ENCODE results near the gene POLR1A.
"Not testable (repeated sequence)": the region's sequence is repeated elsewhere in the genome, so short reads cannot be mapped to it uniquely, and the experiment has no call there.

Gene POLR1A

DNA sequence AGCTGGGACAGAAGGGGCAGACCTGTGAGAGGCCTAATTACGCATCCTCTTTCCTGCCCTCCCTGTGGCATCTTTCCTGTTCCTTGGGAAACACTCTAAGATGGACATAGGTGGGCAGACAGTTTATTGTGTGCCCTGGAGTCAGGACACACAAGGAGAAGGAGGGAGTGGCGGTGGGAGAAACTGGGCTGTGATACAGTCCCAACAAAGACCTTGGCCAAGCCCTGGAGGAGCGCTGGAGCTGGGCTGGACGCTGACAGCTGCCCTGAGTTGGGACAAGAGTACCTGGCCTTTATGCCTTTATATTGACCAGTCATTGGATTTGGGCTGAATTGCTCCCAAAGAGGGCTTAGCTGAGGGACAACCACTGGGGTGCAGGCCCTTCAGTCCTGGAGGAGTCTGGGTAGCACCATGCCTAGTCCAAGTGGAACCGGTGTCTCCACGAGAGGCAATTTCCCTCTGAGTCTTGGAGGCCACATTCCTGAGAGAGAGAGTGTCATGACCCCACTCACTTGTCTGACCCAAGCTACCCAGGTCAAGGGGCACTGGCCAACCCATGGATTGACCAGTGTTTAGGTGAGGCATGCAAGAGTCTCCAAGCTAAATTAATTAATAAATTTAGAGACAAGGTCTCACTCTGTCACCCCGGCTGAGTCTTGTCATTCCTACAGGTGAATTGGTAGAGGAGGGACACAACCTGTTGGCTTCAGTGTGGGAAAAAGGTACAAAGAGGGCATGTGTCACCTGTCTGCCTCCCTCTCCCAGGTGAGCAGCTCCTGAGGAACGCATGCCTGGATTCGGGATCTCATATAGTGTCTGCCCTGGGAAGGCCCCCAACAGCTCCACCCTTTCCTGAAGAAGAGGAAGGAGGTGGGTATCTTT is 109.8 kb downstream of the POLR1A start:
- no peak for DNase-seq

DNA sequence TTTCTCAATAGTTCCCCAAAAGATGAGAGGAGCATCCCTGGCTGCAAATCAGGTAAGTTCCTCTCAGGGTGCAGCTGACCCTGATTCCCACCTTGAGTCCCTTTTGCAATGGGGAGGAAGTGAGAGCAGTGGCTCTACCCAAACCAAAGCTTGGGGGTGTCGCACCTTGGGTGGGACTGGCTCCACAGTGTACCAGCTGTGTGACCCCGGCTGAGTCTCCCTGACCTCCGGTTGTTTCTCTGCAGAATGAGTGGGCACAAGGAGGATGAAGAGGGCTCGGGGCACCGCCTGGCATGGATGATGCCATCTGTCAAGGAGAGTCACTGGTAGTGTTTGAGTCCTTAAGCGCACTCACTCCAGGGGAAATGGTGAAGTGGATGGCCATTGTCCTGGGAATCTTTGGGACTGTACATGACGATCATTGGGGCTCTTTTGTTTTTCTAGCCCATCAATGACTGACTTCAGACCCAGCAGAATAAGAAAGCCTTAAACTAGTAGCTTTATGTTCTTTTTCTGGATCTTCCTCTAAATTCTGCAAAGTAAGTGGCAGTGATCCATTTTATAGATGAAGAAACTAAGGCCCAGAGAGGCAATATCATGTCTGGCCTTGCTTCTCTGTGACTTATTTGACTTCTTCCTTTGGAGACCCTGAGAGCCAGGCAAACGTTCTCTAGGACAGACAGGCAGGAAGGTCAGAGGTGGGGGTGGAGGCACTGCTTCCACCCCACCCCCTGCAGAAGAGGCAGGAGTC is 110.6 kb downstream of the POLR1A start:
- no peak for DNase-seq

DNA sequence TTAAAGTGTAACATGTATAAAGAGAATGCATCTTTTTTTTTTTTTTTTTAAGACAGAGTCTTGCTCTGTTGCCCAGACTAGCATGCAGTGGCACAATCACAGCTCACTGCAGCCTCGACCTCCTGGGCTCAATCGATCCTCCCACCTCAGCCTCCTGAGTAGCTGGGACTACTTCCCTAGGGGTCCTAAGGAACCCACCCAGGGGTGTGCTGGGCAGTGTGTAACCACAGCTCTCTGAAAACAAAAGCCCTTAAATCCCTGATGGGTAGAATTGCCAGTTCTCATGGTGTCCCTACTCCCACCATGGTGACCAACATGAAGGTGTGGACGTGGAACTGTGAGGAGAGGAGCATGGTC is 111.3 kb downstream of the POLR1A start:
- DNase-seq, result no peak

DNA sequence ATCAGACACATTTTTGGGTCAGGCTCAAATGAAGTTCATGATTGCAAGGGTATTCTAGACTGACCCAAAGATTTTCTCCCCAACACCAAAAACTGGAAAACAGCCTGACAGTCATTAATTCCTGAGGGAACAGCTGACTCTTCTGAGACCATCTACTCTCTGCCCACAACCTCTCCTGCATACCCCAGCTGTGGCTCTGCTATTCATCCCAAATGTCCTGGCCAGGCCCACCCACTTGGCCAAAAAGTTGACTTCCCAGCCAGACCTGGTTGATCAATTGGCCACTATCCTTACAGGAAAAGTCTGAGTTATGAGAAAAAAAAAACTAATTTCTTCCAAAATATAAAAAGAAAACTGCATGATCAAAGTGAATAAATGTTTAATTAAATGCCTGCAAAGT is 113.1 kb downstream of the POLR1A start:
- DNase-seq, result no peak

DNA sequence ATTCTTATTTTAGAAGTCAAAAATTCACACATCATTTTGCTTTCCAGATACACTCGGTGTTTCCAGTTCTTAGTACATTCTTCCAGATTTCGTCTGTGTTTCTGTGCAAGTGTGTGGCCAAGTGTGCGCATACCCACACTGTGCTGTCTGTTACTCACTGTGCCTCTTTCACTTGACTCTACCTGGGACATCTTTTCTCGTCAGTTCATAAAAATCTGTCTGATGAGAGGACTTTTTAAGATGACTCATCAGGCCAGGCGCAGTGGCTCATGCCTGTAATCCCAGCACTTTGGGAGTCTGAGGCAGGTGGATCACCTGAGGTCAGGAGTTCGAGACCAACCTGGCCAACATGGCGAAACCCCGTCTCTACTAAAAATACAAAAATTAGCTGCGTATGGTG is 113.6 kb downstream of the POLR1A start:
- DNase-seq, result not testable (repeated sequence)

- no peak for DNase-seq
Observed at GRCh38 chr2:85990084-85990483, 115.6 kb downstream of the POLR1A start.

DNA sequence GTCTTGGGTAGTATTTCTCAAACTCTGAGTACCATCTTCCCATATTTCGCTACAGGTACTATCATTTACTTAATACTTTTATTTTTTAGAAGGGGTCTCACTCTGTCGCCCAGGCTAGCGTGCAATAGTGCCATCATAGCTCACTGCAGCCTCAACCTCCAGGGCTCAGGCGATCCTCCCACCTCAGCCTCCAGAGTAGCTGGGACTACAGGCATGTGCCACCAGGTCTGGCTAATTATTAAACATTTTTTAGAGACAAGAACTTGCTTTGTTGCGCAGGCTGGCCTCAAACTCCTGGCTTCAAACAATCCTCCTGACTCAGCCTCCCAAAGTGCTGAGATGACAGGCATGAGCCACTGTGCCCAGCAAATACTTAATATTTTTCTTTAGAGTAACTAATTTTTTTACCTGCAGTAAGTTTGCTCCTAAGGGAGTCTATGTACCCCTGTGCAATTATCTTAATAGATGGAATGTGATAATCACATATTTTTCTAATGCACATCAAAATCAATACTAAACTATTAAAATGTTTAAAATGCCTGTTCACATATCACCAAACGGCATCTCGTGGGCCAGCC is 116.3 kb downstream of the POLR1A start:
- no peak for DNase-seq

GRCh38 chr2:85988914-85989270 is 116.8 kb downstream of the POLR1A start:
- no peak for DNase-seq

DNA sequence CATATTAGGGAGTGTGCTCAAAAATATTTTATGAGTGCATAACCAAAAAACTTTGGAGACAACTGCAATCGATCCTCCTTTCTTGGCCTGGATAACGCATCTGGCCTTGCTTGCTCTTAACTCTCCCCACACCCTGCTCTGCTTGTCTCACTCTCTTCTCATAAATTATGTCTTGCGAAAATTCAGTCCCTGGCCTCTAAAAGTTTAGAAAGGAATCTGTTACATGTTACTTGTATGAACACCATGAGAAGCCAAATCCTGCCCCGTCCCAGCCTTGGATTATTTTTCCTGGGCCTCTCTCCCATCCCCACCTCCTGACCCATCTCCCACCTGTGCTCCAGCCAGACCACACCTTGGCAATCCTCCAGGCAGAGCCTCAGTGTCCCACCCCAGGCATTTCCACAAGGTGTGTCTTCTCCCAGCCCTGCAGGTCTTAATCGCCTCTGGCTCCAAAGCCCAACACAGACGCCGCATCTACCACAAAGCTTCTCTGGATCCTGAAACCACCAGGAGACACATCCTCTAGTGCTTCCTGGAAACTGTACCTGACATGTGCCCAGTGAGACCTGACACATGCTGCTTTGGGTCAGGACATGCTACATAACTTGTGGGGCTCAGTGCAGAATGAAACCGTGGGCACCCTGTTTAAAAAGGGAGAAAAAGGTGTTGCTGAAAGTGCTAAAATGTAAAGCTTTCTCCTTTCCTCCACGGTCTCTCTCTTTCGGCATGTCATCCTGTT is 117.3 kb downstream of the POLR1A start:
- DNase-seq, result no peak

DNA sequence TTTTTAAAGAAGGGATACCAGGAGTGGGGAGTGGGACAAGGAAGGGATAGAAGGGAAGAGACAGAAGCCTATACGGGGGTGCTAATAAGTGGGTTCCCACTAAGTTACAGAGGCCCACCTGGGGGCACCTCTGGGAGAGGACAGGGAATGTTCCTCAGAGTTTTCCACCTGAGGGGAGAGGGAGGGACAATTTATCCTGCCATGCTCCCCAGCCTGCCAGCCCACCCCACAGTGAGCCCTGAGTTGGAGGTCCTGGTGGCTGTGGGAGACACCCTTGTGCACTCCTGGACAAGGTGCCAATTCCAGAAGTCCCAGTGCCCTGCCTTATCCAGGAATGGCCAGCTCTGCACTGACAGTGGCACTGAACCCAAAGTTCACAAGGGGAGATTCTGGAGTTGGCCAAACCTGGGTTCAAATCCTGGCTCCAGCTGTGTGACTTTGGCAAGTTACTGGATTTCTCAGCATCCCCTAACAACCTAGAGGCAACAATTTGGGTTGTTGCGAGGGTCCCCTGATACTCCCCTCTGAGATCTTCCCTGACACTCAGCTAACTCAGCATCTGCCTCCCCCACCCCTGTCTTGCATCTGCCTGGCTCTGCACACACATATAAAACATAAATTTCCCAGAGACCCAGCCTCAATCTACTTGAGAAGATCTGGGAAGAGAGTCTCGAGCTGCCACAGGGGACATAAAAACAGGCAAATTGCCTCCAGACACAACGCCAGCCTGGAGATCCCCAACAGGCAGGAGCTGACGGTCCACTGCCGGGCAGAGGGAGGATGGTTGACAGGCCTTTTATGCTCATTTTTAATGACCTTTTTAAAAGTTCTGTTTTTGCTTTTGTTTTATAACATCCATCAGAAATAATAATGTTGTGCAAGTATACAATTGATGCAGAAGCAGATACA is 118.2 kb downstream of the POLR1A start:
- DNase-seq, result no peak

DNA sequence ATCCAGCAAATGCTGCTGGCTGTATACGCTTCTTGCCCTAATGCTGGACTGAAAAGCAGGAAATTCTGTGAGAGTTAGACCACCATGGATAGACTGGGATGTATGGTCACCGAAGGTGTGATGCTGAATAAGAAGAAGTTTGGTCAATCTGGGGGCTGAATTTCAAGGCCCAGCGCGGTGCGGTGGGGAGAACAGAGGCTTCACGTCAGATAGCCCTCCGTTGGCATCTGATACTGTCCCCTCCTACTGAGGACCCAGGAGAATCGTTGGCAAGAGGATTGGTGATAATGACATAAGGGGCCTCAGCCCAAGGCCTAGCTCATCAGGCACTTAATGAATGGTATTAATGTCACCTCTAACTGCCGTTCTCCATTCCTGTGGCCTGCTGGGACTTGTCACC is 119.6 kb downstream of the POLR1A start:
- no peak for DNase-seq

- no peak for DNase-seq
Observed at GRCh38 chr2:85984788-85985187, 120.9 kb downstream of the POLR1A start.

- no peak for DNase-seq
Observed at GRCh38 chr2:85983766-85984165, 121.9 kb downstream of the POLR1A start.

- no peak for DNase-seq
Observed at GRCh38 chr2:85981579-85982247, 124.0 kb downstream of the POLR1A start.

- no peak for DNase-seq
Observed at GRCh38 chr2:85978883-85979780, 126.6 kb downstream of the POLR1A start.

DNA sequence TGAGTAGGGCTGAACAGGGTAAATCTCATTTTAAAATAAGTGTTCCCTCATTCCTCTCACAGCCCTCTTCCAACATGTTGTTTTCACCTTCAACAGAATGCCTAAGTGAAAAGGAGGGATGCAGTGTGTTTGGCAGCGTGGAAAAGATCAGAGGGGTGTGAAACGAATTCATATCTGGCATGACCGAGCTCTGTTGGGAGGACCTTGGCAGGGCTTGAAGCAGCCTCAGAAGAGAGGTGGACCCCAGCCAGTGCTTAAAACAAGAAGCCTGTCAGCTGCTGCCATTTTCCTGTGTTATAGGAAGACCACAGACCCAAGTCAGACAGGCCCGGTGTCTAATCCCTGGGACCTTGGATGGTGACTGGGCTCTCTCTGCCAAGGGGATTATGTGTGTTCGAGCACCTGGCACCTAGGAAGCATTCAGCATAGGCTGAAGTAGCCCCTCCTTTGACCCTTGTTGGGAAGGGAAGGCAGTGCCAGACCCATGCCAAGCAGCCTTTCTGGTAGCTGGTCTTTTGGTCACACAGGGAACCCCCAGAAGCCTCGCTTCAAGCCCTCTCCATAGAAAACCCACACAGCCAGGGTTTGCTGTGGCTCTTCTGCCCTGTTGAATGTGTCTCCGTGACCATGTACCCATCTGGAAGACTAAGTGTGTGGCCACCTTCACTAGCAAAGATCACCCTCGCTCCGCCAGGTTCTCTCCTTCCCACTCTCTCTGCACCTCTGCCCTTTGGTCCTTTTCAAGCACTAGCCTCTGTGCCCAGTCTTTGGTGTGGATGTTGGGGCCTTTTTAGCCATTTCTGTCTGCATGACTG is 129.4 kb downstream of the POLR1A start:
- DNase-seq, result no peak

DNA sequence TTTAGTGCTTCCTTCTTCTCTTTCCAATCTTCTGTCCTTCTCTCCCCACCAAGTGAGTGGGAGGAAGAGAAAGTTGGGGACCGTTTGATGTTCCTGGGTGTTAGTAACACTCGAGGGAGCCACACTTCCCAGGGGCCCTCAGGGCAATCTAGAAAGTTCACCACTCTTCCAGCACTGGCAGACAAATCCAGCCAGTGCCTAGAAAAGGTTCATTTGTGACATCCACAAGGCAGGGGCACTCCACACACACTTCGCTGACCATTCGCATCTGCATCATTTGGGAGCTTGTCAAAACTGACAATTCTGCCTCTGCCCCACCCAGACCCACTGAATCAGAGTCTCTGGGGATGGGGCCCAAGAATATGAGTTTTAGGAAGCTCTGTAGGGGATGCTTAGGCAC is 130.1 kb downstream of the POLR1A start:
- no peak for DNase-seq

- no peak for DNase-seq
Observed at GRCh38 chr2:85974390-85974789, 131.3 kb downstream of the POLR1A start.

GRCh38 chr2:85972355-85972754 is 133.3 kb downstream of the POLR1A start:
- DNase-seq, result no peak

DNA sequence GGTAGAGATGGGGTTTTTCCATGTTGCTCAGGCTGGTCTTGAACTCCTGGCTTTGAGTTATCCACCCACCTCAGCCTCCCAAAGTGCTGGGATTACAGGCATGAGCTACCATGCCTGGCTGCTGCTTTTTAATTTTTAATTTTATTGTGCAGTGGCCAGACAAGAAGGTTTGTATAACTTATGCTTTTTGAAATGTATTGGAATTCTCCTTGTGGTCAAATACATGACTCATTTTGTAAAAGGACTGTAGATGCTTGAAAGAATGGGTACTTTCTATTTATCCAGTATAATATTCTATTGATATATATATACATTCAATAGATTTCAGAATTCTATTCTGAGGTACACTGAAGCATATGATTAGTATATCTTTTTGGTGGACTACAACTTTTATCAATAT is 134.3 kb downstream of the POLR1A start:
- DNase-seq, result no peak

Measured in inflammatory macrophage treated with lipopolysaccharide for 1 hour (primary cell).